Right renal cortex interstitium (tissue), 3 donors: ENCODE results near the gene LRBA. TPM values are rescaled to one million over a fixed set of nuclear protein-coding genes. Genes with fewer than 3 reads are reported as not detected.
"Not testable (repeated sequence)": the region's sequence is repeated elsewhere in the genome, so short reads cannot be mapped to it uniquely, and the experiment has no call there.

ENCODE experiments used
- DNase-seq, 3 donors: peaks; one replicate each; pipeline ENCODE4 v3.0.0-alpha.2; 2013; ENCODE audit warnings: low read depth in 3 of 3, low spot score in 2 of 3
- polyA plus RNA-seq, 3 donors: library from polyadenylated mRNA; unstranded; fragments of 120-200 nt; gene quantifications; one replicate each; pipeline ENCODE4 v1.2.1, GENCODE V29; 2013; ENCODE audit not compliant: insufficient read length in 3 of 3

LRBA gene
- polyA plus RNA-seq, 3 donors, result 73.2 to 74.5 (median 73.8) TPM

DNA sequence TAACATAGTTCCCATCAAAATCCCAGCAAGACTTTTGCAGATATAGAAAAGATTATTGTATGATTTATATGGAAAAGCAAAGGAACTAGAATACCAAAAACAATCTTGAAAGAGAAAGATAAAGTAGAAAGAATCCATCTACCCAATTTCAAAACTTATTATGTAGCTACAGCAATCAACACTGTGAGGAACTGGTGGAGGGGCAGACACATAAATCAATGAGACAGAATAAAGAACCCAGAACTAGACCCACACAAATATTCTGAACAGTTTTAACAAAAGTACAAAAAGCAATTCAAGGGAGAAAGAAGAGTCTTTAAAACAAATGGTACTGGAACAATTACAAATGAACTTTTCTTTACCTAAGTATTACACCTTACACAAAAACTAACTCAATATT is 67.0 kb downstream of the LRBA start:
- no peak for DNase-seq

GRCh38 chr4:150944660-150945059 is 70.4 kb downstream of the LRBA start:
- no peak for DNase-seq

DNA sequence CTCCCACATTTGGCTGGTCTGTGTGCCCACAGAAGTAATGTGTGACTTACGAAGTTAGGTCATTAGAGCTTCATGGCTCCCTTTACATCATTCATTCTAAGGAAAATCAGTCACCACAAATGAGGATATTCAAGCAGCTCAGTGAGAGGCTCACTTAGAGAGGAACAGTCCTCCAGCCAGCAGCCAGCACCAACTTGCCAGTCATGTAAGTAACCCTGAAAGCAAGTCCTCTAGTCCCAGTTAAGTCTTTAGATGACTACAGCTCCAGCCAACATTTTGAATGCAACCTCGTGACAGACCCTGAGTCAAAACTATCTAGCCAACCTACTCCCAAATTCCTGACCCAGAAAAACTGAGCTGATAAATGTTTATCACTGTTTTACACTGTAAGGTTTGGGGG is 71.3 kb downstream of the LRBA start:
- DNase-seq, result no peak

DNA sequence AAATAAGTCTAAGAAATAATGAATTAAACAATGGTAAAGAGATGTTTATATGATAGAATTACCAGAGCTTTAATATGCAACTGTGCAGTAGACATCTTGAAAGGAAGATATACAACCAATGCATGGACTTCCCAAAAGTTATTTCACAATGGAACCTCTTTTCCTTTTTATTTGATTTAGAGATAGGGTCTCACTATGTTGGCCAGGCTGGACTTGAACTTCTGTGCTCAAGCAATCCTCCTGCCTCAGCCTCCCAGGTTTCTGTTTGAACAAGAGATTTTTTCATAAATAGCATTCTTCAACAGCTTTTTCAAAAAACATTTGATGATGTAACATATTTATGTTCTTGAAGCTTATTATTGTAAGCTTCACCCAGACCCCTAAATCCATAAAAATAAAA is 72.0 kb downstream of the LRBA start:
- DNase-seq, result no peak

DNA sequence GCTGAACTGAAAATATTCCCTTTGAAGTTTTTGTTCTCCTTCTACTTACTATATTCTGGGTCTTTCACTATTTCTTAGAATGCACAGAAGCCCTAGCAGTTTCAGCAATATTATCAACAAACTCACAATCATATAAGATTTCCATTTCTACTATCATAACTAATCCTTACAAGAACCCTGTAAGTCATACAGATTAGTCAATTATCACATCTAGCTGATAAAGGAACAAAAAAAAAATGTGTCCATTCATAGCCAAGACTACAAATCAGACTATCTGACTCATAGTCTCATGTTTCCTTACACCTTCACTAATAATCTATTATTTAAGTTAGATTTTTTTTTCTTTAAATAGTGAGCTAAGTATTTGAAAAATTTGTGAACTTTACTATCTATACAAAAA is 72.5 kb downstream of the LRBA start:
- DNase-seq, result no peak

GRCh38 chr4:150940123-150940522 is 75.0 kb downstream of the LRBA start:
- no peak for DNase-seq

- DNase-seq, result no peak
Observed at GRCh38 chr4:150939530-150939929, 75.6 kb downstream of the LRBA start.

DNA sequence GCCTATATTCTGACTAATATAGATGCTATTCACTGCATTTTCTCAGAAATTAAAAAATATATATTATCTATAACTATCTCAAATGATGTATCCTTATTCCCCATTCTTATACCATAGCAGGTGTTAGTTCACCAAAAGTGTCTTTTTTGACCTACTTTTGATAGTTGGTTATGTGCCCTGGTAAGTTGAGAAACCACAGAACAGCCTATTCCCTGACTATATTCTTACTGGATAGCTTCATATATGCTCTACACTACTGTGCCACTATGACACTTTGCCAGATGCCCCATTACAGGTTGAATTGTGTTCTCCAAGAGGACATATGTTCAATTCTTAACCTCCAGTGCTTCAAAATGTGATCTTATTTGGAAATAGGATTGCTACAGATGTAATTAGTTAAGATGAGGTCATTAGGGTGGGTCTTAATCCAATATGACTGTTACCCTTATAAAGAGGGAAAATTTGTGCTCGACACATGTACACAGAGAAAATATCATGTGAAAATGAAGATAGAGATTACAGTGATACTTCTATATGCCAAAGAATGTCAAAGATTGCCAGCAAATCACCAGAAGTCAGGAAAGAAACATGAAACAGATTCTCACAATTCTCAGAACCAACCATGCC is 76.1 kb downstream of the LRBA start:
- DNase-seq, result no peak

- peak in 1 of 3 donors; percentile 12 for DNase-seq
Observed at GRCh38 chr4:150938417-150938816, 76.7 kb downstream of the LRBA start.

- no peak for DNase-seq
Observed at GRCh38 chr4:150934022-150934421, 81.1 kb downstream of the LRBA start.

GRCh38 chr4:150931796-150932195 is 83.3 kb downstream of the LRBA start:
- DNase-seq, result no peak

DNA sequence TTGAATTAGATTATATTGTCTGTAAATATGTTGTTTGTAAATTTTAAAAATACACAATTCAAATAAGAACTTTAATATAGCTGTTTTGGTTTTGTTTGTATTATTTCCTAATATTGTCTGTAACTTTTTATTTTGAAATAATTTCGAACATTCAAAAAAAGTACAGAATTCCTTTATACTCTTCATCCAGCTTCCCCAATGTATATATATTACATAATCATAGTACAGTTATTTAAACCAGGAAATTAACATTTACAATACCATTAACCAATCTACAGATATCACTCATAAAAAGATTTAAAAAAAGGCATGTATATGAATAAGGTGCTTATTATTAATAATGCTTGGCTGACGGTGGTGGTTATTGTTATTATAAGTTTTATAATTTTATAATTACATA is 84.1 kb downstream of the LRBA start:
- DNase-seq, result no peak

- no peak for DNase-seq
Observed at GRCh38 chr4:150923945-150924344, 91.1 kb downstream of the LRBA start.

- not testable (repeated sequence) for DNase-seq
Observed at GRCh38 chr4:150921486-150921885, 93.6 kb downstream of the LRBA start.

- not testable (repeated sequence) for DNase-seq
Observed at GRCh38 chr4:150918562-150918961, 96.5 kb downstream of the LRBA start.

DNA sequence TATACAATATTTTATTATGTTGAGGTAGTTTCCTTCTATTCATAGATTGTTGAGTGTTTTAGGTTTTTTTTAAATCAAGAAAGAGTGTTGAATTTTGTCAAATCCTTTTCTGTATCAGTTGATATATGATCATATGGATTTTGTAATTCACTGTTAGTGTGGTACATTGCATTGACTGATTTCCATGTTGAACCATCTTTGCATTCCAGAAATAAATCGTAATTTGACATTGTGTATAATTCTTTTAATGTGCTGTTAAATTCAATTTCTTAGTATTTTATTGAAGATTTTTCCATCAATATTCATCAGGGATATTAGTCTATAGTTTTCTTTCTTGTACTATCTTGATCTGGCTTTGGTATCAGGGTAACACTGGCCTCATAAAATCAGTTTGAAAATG is 103.8 kb downstream of the LRBA start:
- no peak for DNase-seq

DNA sequence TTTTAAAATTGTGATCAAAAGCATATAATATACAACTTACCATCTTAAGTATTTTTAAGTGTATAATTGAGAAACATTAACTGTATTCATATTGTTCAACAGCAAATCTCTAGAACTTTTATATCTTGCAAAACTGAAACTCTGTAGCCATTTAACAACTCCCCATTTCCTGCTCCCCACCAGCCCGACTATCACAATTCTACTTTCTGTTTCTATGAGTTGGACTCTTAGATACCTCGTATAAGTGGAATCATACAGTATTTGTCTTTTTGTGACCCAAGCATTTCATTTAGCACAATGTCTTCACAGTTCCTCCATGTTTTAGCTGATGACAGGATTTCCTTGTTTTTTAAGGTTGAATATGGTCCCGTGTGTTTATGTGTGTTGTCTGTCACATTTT is 106.0 kb downstream of the LRBA start:
- no peak for DNase-seq

- no peak for DNase-seq
Observed at GRCh38 chr4:150906987-150907633, 108.0 kb downstream of the LRBA start.

GRCh38 chr4:150904671-150905070 is 110.4 kb downstream of the LRBA start:
- DNase-seq, result no peak

DNA sequence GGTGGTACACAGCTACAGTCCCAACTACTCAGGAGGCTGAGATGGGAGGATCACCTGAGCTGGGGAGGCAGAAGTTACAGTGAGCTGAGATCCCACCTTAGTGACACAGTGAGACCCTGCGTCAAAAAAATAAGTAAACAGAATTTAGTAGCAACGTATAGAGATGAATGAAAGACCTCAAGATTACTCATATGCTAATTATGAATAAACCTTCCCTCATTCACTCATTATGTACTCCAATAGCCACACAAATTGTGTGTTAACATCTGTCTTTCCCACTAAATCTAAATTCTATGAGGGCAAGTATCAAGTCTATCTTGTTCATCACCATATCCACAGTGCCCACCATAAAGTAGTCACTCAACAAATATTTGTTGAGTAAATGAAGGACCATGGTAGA is 111.5 kb downstream of the LRBA start:
- no peak for DNase-seq

GRCh38 chr4:150896497-150896896 is 118.6 kb downstream of the LRBA start:
- DNase-seq, result no peak

DNA sequence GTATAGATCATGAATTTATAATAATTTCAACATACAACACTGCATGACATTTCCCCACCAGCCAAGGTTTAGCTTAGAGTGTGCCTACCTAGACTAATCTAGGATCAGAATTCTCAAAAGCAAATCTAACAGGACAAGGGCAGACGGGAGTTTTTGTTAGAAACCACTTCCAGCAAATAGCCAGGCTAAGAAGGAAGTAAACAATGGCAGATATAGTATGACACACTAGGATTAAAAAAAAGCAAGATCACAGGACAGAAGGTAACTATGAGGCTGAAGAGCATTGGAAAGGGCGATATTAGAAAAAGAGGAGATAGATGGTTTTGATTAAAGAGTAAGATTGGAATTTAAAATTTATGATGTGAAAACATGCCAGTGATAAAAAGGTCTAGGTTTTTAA is 124.8 kb downstream of the LRBA start:
- no peak for DNase-seq

DNA sequence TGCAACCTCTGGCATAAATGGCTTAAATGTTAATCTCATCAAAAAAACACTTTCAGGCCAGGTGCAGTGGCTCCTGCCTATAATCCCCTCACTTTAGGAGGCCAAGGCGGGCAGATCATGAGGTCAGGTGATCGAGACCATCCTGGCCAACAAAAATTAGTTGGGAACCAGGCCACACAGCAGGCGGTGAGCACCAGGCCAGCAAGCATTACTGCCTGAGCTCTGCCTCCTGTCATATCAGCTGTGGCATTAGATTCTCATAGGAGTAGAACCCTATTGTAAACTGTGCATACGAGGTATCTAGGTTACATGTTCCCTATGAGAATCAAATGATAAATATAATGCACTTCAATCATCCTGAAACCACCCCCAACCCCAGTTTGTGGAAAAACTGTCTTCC is 125.8 kb downstream of the LRBA start:
- DNase-seq, result no peak
